PFSK-1 (cell line): ENCODE results near the gene HOXC6.

Source experiments
- FOXP2 ChIP-seq: optimal IDR thresholded peaks from 2 replicates; pipeline ENCODE3; 2011; ENCODE audit warnings: borderline replicate concordance, control low read depth, inconsistent platforms; ENCODE audit not compliant: insufficient read depth; ENCODE audit errors: extremely low read length, extremely low read depth
- POLR2AphosphoS5 ChIP-seq: IDR thresholded peaks from 2 replicates; pipeline ENCODE4 v1.6.1; 2012; ENCODE audit warnings: low read depth, mild to moderate bottlenecking, control low read depth, low read length, moderate library complexity
- REST ChIP-seq, 2 experiments: IDR thresholded peaks; 2 replicates each; pipeline versions ENCODE4 v1.6.1 to v1.8.0; 2011 to 2012; ENCODE audit warnings: low read depth in 2 of 2, low read length in 2 of 2, control low read depth in 1 of 2, inconsistent platforms in 1 of 2, mild to moderate bottlenecking in 1 of 2, moderate library complexity in 1 of 2; ENCODE audit not compliant: insufficient read depth in 1 of 2
- SIN3A ChIP-seq: IDR thresholded peaks from 2 replicates; pipeline ENCODE4 v1.6.1; 2012; ENCODE audit warnings: mild to moderate bottlenecking, low read length, moderate library complexity, borderline replicate concordance; ENCODE audit not compliant: insufficient read depth
- TAF1 ChIP-seq: IDR thresholded peaks from 2 replicates; pipeline ENCODE4 v1.6.1; 2012; ENCODE audit warnings: low read length, control low read depth, borderline replicate concordance; ENCODE audit not compliant: insufficient read depth

The HOXC6 gene

DNA sequence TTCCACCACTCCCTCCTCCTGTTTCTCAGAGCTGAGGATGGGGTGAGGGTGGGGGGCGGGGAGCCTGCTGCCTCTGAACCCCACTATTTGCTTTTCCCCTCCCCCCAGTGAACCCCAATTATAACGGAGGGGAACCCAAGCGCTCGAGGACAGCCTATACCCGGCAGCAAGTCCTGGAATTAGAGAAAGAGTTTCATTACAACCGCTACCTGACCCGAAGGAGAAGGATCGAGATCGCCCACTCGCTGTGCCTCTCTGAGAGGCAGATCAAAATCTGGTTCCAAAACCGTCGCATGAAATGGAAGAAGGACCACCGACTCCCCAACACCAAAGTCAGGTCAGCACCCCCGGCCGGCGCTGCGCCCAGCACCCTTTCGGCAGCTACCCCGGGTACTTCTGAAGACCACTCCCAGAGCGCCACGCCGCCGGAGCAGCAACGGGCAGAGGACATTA is 26.5 kb downstream of the HOXC6 start:
- TF ChIP-seq POLR2AphosphoS5 (no peak), REST (IDR thresholded peaks at IDR 0.05; ENCODE audit: insufficient read depth in 1 of 2, low read depth in 2 of 2, low read length in 2 of 2) (no peak), SIN3A (no peak), FOXP2 (no peak), TAF1 (no peak)

GRCh38 chr12:54055552-54055951 is 27.3 kb downstream of the HOXC6 start:
- TF ChIP-seq REST (IDR thresholded peaks at IDR 0.05; ENCODE audit: insufficient read depth in 1 of 2, low read depth in 2 of 2, low read length in 2 of 2) (no peak), SIN3A (no peak), POLR2AphosphoS5 (no peak), TAF1 (no peak), FOXP2 (no peak)

DNA sequence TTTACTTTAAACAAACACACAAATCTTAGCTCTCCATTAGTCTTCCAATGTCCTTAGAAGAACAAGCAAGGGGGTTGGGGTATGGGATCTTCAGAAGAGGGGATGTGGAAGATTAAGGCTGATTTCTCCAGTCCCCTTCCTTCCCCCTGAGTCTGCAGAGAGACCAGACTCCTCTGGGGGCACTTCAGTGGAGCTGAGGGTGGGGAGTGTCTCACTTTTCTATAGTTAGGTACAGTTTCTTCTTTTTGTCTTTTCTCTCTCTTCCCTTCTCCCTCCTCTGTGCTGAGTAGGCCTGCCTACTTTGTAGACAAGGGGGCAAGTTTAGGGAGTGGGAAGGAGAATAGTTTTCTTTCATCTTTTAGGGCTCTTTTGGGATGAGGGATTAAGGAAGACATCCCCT is 27.9 kb downstream of the HOXC6 start:
- TF ChIP-seq POLR2AphosphoS5, result no peak
- TF ChIP-seq FOXP2, result no peak
- no peak for TF ChIP-seq REST (IDR thresholded peaks at IDR 0.05; ENCODE audit: insufficient read depth in 1 of 2, low read depth in 2 of 2, low read length in 2 of 2)
- TF ChIP-seq SIN3A, result no peak
- TF ChIP-seq TAF1, result no peak

- TF ChIP-seq REST (IDR thresholded peaks at IDR 0.05; ENCODE audit: insufficient read depth in 1 of 2, low read depth in 2 of 2, low read length in 2 of 2) (no peak), POLR2AphosphoS5 (no peak), SIN3A (no peak), TAF1 (no peak), FOXP2 (no peak)
Measured at GRCh38 chr12:54058128-54058768, 30.0 kb downstream of the HOXC6 start.
